ENCODE data around the gene CCDC200. TPM values are rescaled to one million over a fixed set of nuclear protein-coding genes. Genes with fewer than 3 reads are reported as not detected.
A peak's percentile ranks its signal among the peaks of the same experiment; 100 is the strongest.

CCDC200 gene
- total and polyA plus RNA-seq, 2 of the 13 experiments (the other 11 are each of a cell fraction or from before 2014, with no cell fraction given): not detected

- TF ChIP-seq ZNF768 (CRISPR knock-in tag; IDR thresholded peaks at IDR 0.05) (peak; percentile 61; the same call in 1 of the 2 replicates), TGIF2 (CRISPR knock-in tag; IDR thresholded peaks at IDR 0.05) (0 out of 2 replicates have a peak, but pooled peaks have one; percentile 13), ZSCAN20 (CRISPR knock-in tag; IDR thresholded peaks at IDR 0.05; ENCODE audit: borderline replicate concordance) (peak; percentile 77; the same call in 1 of the 2 replicates), HNRNPL (IDR thresholded peaks at IDR 0.05; ENCODE audit: low read depth, low read length) (0 out of 2 replicates have a peak, but pooled peaks have one; percentile 62), KAT2B (IDR thresholded peaks at IDR 0.05; ENCODE audit: borderline replicate concordance, low read depth, low read length) (no peak), ZNF564 (CRISPR knock-in tag; IDR thresholded peaks at IDR 0.05) (no peak; the same call in 1 of the 2 replicates), ZNF260 (CRISPR knock-in tag; IDR thresholded peaks at IDR 0.05; ENCODE audit: borderline replicate concordance, low read depth) (no peak), KLF16 (CRISPR knock-in tag; IDR thresholded peaks at IDR 0.05) (peak in 1 of 2 experiments; percentile 68; a peak in 1 of 4 replicates), ZNF615 (CRISPR knock-in tag; IDR thresholded peaks at IDR 0.05; ENCODE audit: borderline replicate concordance) (no peak), ZNF883 (CRISPR knock-in tag; IDR thresholded peaks at IDR 0.05; ENCODE audit: not compliant biosample characterization) (peak; percentile 56), KLF11 (CRISPR knock-in tag; IDR thresholded peaks at IDR 0.05) (0 out of 2 replicates have a peak, but pooled peaks have one; percentile 47), ZFP36 (IDR thresholded peaks at IDR 0.05; ENCODE audit: borderline replicate concordance, low read depth, low read length, partially characterized antibody) (no peak), POLR2A (IDR thresholded peaks at IDR 0.05; ENCODE audit: insufficient read depth in 1 of 2, low read depth in 2 of 2, low read length in 2 of 2) (peak; percentile 82 to 97), SNRNP70 (IDR thresholded peaks at IDR 0.05; ENCODE audit: low read depth, low read length) (no peak), RAD21 (CRISPR knock-in tag; IDR thresholded peaks at IDR 0.05) (peak; percentile 43), PHF21A (CRISPR knock-in tag; IDR thresholded peaks at IDR 0.05) (0 out of 2 replicates have a peak, but pooled peaks have one; percentile 41)
- TF ChIP-seq, protein P1, sequence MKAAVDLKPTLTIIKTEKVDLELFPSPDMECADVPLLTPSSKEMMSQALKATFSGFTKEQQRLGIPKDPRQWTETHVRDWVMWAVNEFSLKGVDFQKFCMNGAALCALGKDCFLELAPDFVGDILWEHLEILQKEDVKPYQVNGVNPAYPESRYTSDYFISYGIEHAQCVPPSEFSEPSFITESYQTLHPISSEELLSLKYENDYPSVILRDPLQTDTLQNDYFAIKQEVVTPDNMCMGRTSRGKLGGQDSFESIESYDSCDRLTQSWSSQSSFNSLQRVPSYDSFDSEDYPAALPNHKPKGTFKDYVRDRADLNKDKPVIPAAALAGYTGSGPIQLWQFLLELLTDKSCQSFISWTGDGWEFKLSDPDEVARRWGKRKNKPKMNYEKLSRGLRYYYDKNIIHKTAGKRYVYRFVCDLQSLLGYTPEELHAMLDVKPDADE (CRISPR knock-in tag; IDR thresholded peaks at IDR 0.05): no peak
- TF ChIP-seq, protein P2, sequence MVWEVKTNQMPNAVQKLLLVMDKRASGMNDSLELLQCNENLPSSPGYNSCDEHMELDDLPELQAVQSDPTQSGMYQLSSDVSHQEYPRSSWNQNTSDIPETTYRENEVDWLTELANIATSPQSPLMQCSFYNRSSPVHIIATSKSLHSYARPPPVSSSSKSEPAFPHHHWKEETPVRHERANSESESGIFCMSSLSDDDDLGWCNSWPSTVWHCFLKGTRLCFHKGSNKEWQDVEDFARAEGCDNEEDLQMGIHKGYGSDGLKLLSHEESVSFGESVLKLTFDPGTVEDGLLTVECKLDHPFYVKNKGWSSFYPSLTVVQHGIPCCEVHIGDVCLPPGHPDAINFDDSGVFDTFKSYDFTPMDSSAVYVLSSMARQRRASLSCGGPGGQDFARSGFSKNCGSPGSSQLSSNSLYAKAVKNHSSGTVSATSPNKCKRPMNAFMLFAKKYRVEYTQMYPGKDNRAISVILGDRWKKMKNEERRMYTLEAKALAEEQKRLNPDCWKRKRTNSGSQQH (CRISPR knock-in tag; IDR thresholded peaks at IDR 0.05; ENCODE audit: low read depth): peak; percentile 52; the same call in 1 of the 2 replicates
- TF ChIP-seq, protein P3, sequence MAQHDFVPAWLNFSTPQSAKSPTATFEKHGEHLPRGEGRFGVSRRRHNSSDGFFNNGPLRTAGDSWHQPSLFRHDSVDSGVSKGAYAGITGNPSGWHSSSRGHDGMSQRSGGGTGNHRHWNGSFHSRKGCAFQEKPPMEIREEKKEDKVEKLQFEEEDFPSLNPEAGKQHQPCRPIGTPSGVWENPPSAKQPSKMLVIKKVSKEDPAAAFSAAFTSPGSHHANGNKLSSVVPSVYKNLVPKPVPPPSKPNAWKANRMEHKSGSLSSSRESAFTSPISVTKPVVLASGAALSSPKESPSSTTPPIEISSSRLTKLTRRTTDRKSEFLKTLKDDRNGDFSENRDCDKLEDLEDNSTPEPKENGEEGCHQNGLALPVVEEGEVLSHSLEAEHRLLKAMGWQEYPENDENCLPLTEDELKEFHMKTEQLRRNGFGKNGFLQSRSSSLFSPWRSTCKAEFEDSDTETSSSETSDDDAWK (CRISPR knock-in tag; IDR thresholded peaks at IDR 0.05): no peak
- TF ChIP-seq, protein P4, sequence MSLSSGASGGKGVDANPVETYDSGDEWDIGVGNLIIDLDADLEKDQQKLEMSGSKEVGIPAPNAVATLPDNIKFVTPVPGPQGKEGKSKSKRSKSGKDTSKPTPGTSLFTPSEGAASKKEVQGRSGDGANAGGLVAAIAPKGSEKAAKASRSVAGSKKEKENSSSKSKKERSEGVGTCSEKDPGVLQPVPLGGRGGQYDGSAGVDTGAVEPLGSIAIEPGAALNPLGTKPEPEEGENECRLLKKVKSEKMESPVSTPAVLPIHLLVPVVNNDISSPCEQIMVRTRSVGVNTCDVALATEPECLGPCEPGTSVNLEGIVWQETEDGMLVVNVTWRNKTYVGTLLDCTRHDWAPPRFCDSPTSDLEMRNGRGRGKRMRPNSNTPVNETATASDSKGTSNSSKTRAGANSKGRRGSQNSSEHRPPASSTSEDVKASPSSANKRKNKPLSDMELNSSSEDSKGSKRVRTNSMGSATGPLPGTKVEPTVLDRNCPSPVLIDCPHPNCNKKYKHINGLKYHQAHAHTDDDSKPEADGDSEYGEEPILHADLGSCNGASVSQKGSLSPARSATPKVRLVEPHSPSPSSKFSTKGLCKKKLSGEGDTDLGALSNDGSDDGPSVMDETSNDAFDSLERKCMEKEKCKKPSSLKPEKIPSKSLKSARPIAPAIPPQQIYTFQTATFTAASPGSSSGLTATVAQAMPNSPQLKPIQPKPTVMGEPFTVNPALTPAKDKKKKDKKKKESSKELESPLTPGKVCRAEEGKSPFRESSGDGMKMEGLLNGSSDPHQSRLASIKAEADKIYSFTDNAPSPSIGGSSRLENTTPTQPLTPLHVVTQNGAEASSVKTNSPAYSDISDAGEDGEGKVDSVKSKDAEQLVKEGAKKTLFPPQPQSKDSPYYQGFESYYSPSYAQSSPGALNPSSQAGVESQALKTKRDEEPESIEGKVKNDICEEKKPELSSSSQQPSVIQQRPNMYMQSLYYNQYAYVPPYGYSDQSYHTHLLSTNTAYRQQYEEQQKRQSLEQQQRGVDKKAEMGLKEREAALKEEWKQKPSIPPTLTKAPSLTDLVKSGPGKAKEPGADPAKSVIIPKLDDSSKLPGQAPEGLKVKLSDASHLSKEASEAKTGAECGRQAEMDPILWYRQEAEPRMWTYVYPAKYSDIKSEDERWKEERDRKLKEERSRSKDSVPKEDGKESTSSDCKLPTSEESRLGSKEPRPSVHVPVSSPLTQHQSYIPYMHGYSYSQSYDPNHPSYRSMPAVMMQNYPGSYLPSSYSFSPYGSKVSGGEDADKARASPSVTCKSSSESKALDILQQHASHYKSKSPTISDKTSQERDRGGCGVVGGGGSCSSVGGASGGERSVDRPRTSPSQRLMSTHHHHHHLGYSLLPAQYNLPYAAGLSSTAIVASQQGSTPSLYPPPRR (CRISPR knock-in tag; IDR thresholded peaks at IDR 0.05; ENCODE audit: borderline replicate concordance): no peak
These were observed 16.7 kb downstream of the CCDC200 start, which contains the start of gene TMEM106A (continued) for GRCh38 chr17:43211480-43212402.

All from HepG2 (cell line).